ENCODE data around the gene FH. TPM values are rescaled to one million over a fixed set of nuclear protein-coding genes. Genes with fewer than 3 reads are reported as not detected.

FH gene
- total and polyA plus RNA-seq, 7 donors = 39.9 to 125 (median 69.2) TPM

- Histone ChIP-seq H3K9me3 (no peaks in the 10 kb centered on the region), H3K36me3 (no peaks in the 10 kb centered on the region), H3K4me1 (no peaks in the 10 kb centered on the region), H3K27me3 (no peaks in the 10 kb centered on the region), H3K4me3 (no peak overlapping the region), H3K27ac (no peak overlapping the region)
- 84 to 86% methylated on average over 3 of the region's 3 CpGs for WGBS, 2 donors
- no peak for DNase-seq
- TF ChIP-seq EP300 (IDR thresholded peaks at IDR 0.05) (no peak), POLR2A (IDR thresholded peaks at IDR 0.05) (no peak), POLR2AphosphoS5 (IDR thresholded peaks at IDR 0.05) (no peak)
- TF ChIP-seq, protein P1, sequence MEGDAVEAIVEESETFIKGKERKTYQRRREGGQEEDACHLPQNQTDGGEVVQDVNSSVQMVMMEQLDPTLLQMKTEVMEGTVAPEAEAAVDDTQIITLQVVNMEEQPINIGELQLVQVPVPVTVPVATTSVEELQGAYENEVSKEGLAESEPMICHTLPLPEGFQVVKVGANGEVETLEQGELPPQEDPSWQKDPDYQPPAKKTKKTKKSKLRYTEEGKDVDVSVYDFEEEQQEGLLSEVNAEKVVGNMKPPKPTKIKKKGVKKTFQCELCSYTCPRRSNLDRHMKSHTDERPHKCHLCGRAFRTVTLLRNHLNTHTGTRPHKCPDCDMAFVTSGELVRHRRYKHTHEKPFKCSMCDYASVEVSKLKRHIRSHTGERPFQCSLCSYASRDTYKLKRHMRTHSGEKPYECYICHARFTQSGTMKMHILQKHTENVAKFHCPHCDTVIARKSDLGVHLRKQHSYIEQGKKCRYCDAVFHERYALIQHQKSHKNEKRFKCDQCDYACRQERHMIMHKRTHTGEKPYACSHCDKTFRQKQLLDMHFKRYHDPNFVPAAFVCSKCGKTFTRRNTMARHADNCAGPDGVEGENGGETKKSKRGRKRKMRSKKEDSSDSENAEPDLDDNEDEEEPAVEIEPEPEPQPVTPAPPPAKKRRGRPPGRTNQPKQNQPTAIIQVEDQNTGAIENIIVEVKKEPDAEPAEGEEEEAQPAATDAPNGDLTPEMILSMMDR (IDR thresholded peaks at IDR 0.05) = no peak
- intact Hi-C loops (cut with DNase I) = no loop called here
These were observed 49.2 kb downstream of the FH start for GRCh38 chr1:241470361-241470760.

GRCh38 chr1:241465673-241466072, 53.9 kb downstream of the FH start:
- no peak overlapping the region for H3K4me3 ChIP-seq
- WGBS, 2 donors = 89 to 93% methylated on average over 8 of the region's 8 CpGs
- intact Hi-C loops (cut with DNase I) = no loop called here

GRCh38 chr1:241464985-241465384, 54.6 kb downstream of the FH start:
- Histone ChIP-seq H3K36me3 (no peaks in the 10 kb centered on the region), H3K27me3 (no peaks in the 10 kb centered on the region), H3K9me3 (no peaks in the 10 kb centered on the region), H3K4me1 (no peaks in the 10 kb centered on the region), H3K27ac (no peak overlapping the region), H3K4me3 (no peak overlapping the region)
- no peak for DNase-seq
- intact Hi-C loops (cut with DNase I) = no loop called here
- 89 to 91% methylated on average over 4 of the region's 4 CpGs for WGBS, 2 donors
- TF ChIP-seq POLR2A (IDR thresholded peaks at IDR 0.05) = no peak
- TF ChIP-seq EP300 (IDR thresholded peaks at IDR 0.05) = no peak
- TF ChIP-seq, protein P1 (IDR thresholded peaks at IDR 0.05) = no peak
- TF ChIP-seq POLR2AphosphoS5 (IDR thresholded peaks at IDR 0.05) = no peak

More at GRCh38 chr1:241465673-241466072, 53.9 kb downstream of the FH start:
- Histone ChIP-seq H3K9me3 (no peaks in the 10 kb centered on the region), H3K4me1 (no peaks in the 10 kb centered on the region), H3K36me3 (no peaks in the 10 kb centered on the region), H3K27me3 (no peaks in the 10 kb centered on the region), H3K27ac (no peak overlapping the region)
- TF ChIP-seq EP300 (IDR thresholded peaks at IDR 0.05) = no peak
- TF ChIP-seq, protein P1 (IDR thresholded peaks at IDR 0.05) = no peak
- TF ChIP-seq POLR2A (IDR thresholded peaks at IDR 0.05) = no peak
- TF ChIP-seq POLR2AphosphoS5 (IDR thresholded peaks at IDR 0.05) = no peak
- no peak for DNase-seq

DNA sequence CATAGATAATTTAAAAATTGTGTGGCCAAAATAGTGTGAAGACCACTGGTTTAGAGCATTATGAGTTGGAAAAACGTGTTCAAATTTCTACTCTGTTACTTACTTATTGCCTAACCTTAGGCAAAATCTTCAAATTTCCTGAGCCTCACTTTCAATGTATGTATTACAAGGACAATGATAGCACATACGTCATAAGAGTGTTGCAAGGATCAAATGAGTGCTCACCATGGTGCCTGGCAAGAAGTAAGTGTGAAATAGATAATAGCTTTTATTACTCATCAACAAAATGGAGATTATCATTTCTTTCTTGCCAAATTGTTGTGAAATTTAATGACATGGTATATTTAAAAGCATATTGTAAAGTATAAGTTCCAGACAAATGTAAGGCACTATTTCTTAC, 57.2 kb downstream of the FH start:
- Histone ChIP-seq H3K36me3 (no peaks in the 10 kb centered on the region), H3K9me3 (no peaks in the 10 kb centered on the region), H3K27ac (no peak overlapping the region), H3K4me1 (no peaks in the 10 kb centered on the region), H3K27me3 (no peaks in the 10 kb centered on the region), H3K4me3 (no peak overlapping the region)
- 68 to 78% methylated on average over 2 of the region's 2 CpGs for WGBS, 2 donors
- no peak for DNase-seq
- intact Hi-C loops (cut with DNase I) = no loop called here
- no peak for TF ChIP-seq EP300 (IDR thresholded peaks at IDR 0.05)
- TF ChIP-seq POLR2AphosphoS5 (IDR thresholded peaks at IDR 0.05) = no peak
- TF ChIP-seq, protein P1 (IDR thresholded peaks at IDR 0.05) = no peak

All from sigmoid colon (tissue), 7 donors.